Measurements from ENCODE around the gene REEP5.

- TF ChIP-seq, protein P1, sequence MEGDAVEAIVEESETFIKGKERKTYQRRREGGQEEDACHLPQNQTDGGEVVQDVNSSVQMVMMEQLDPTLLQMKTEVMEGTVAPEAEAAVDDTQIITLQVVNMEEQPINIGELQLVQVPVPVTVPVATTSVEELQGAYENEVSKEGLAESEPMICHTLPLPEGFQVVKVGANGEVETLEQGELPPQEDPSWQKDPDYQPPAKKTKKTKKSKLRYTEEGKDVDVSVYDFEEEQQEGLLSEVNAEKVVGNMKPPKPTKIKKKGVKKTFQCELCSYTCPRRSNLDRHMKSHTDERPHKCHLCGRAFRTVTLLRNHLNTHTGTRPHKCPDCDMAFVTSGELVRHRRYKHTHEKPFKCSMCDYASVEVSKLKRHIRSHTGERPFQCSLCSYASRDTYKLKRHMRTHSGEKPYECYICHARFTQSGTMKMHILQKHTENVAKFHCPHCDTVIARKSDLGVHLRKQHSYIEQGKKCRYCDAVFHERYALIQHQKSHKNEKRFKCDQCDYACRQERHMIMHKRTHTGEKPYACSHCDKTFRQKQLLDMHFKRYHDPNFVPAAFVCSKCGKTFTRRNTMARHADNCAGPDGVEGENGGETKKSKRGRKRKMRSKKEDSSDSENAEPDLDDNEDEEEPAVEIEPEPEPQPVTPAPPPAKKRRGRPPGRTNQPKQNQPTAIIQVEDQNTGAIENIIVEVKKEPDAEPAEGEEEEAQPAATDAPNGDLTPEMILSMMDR (IDR thresholded peaks at IDR 0.05 in 4 of 5, conservative IDR thresholded peaks at IDR 0.05 in 1 of 5) = no peak
- TF ChIP-seq POLR2A (IDR thresholded peaks at IDR 0.05) = no peak
Measured at GRCh38 chr5:112960863-112961504, 39.0 kb upstream of the REEP5 start.
